Vagina (tissue), 2 donors: Measurements from ENCODE around the gene SPATA24. TPM values are rescaled to one million over a fixed set of nuclear protein-coding genes. Genes with fewer than 3 reads are reported as not detected.

Source experiments
- DNase-seq, 2 donors: peaks; one replicate each; pipeline ENCODE4 v3.0.0-alpha.2; 2017; ENCODE audit errors: extremely low spot score in 2 of 2
- H3K27ac ChIP-seq: fragments of 200-600 bp; sonication (generic); one replicate; pipeline ENCODE4 v1.5.1; 2019
- H3K27me3 ChIP-seq: fragments of 200-600 bp; sonication (generic); one replicate; pipeline ENCODE4 v1.5.1; 2019
- H3K36me3 ChIP-seq, 2 donors: fragments of 200-600 bp; sonication (generic); one replicate each; pipeline ENCODE4 v1.5.1; 2017 to 2019
- H3K4me1 ChIP-seq: fragments of 200-600 bp; sonication (generic); one replicate; pipeline ENCODE4 v1.5.1; 2019
- H3K4me3 ChIP-seq, 2 donors: fragments of 200-600 bp; sonication (generic); 1 replicate in 1 of 2; 2 replicates in 1 of 2; pipeline ENCODE4 v1.5.1; 2016 to 2019
- H3K9me3 ChIP-seq: fragments of 200-600 bp; sonication (generic); one replicate; pipeline ENCODE4 v1.5.1; 2019
- POLR2A ChIP-seq, 2 donors: fragments of 450-650 bp; IDR thresholded peaks; one replicate each; pipeline ENCODE4 v1.6.1; 2017; ENCODE audit warnings: antibody characterized with exemption in 2 of 2, mild to moderate bottlenecking in 2 of 2, moderate library complexity in 2 of 2
- POLR2AphosphoS5 ChIP-seq, 2 donors: sonication (generic); formaldehyde crosslinking; IDR thresholded peaks; one replicate each; pipeline ENCODE4 v1.9.0; 2017; ENCODE audit warnings: antibody characterized with exemption in 2 of 2, mild to moderate bottlenecking in 2 of 2, low read depth in 1 of 2; ENCODE audit not compliant: insufficient read depth in 1 of 2
- intact Hi-C: fragments of 100-400 bp; cut with DNase I; formaldehyde crosslinking; loops from one replicate; pipeline ENCODE4 v1.15.1; 2023
- total RNA-seq: library from RNA; depleted of rRNA; stranded (reverse); fragments of >200 nt; gene quantifications from one replicate; pipeline ENCODE4 v1.2.3, GENCODE V29; 2016
- TF ChIP-seq, protein P1 (sequence below), 3 experiments: fragments of 450-650 bp in 2 of 3; fragments of 200-600 bp in 1 of 3; sonication (generic) in 1 of 3; IDR thresholded peaks; one replicate each; pipeline ENCODE4 v1.5.1; 2017 to 2019; ENCODE audit warnings: antibody characterized with exemption in 3 of 3, mild to moderate bottlenecking in 2 of 3, moderate library complexity in 2 of 3

Gene SPATA24
- total RNA-seq, 1 donor from 2014 or later = 12.3 TPM

DNA sequence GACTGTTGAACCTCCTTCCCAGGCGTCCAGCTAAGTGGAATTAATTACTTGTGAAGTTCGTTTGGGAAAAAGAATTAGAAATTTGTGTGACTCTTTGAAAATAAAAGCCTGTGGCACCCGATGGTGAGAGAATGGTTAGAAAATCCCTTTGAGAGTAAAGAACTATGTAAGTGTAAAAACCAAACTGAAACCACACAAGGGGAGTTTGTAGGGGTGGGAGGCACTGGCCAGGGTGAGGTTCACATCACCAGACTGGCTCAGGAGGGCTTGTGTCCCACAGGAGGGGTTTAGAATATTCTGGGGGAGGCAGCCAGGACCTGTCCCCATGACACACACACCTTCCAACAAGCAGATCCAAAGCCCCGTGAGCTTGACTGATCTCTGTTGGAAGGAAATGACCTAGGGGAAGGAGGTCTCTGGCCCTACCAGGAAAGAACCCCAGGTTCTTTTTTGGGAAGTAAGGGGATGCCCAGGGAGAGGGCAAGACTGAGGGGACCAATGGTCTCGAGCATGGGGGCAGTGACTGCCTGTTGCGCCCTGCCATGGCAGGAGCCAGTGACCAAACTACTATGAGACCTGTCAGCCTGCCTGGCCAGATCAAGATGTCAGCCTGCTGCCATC is 4.3 kb downstream of the SPATA24 start:
- no peak overlapping the region for H3K4me3 ChIP-seq
- H3K36me3 ChIP-seq = no peaks in the 10 kb centered on the region
- no peaks in the 10 kb centered on the region for H3K27me3 ChIP-seq
- no peak overlapping the region for H3K27ac ChIP-seq
- H3K4me1 ChIP-seq = peaks cover 21% of the 10 kb centered on the region
- intact Hi-C loops = no loop called here
- DNase-seq = no peak
- H3K9me3 ChIP-seq = no peaks in the 10 kb centered on the region
- TF ChIP-seq POLR2AphosphoS5 (IDR thresholded peaks at IDR 0.05; ENCODE audit: insufficient read depth in 1 of 2, low read depth in 1 of 2) (no peak), POLR2A (IDR thresholded peaks at IDR 0.05) (no peak)
- TF ChIP-seq, protein P1, sequence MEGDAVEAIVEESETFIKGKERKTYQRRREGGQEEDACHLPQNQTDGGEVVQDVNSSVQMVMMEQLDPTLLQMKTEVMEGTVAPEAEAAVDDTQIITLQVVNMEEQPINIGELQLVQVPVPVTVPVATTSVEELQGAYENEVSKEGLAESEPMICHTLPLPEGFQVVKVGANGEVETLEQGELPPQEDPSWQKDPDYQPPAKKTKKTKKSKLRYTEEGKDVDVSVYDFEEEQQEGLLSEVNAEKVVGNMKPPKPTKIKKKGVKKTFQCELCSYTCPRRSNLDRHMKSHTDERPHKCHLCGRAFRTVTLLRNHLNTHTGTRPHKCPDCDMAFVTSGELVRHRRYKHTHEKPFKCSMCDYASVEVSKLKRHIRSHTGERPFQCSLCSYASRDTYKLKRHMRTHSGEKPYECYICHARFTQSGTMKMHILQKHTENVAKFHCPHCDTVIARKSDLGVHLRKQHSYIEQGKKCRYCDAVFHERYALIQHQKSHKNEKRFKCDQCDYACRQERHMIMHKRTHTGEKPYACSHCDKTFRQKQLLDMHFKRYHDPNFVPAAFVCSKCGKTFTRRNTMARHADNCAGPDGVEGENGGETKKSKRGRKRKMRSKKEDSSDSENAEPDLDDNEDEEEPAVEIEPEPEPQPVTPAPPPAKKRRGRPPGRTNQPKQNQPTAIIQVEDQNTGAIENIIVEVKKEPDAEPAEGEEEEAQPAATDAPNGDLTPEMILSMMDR (IDR thresholded peaks at IDR 0.05) = no peak

DNA sequence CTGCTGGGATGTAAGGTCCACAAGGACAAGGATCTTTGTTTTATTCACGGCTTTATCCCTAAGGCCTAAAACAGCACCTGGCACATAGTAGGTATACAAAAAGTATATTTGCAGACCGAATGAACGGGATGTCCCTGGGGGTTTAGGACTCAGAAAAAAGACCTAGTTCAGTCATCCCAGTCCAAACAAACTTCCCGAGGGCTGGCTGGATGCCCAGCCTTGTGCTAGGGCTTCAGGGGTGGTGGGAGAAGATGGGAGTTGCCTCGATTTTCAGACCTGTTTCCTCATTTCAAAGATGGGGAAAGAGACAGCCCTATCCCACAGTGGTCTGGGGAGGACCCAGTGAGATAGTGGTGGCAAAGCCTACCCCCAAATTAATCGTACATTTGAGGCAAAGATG is 6.0 kb downstream of the SPATA24 start:
- Histone ChIP-seq H3K4me1 (peaks cover 26% of the 10 kb centered on the region), H3K27me3 (peaks cover 5% of the 10 kb centered on the region), H3K27ac (no peak overlapping the region), H3K9me3 (no peaks in the 10 kb centered on the region), H3K4me3 (no peak overlapping the region), H3K36me3 (no peaks in the 10 kb centered on the region)
- intact Hi-C loops = no loop called here
- no peak for DNase-seq
- TF ChIP-seq POLR2AphosphoS5 (IDR thresholded peaks at IDR 0.05; ENCODE audit: insufficient read depth in 1 of 2, low read depth in 1 of 2) = no peak
- no peak for TF ChIP-seq POLR2A (IDR thresholded peaks at IDR 0.05)
- TF ChIP-seq, protein P1 (IDR thresholded peaks at IDR 0.05) = no peak

DNA sequence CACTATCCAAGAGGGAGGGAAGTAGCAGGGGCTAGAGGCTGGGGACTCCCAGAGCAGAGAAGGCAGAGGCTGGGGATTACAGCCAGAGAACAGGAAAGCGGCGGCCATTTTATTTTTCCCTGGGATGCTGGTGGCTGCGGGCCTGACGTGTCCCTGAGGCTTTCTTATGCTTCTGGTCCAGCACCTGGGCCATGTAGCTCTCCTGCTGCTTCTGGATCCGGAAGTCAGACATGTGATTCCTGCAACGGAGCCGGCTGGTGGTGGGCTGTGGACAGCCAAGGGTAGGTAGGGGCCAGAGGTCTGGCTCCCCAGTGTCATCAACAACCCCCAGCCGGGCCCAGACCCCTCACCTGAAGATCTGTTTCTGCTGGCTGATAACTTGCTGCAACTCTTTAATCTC is 7.2 kb downstream of the SPATA24 start:
- no peak overlapping the region for H3K27ac ChIP-seq
- peaks cover 36% of the 10 kb centered on the region for H3K4me1 ChIP-seq
- DNase-seq = no peak
- H3K9me3 ChIP-seq = no peaks in the 10 kb centered on the region
- no peak overlapping the region for H3K4me3 ChIP-seq
- TF ChIP-seq POLR2A (IDR thresholded peaks at IDR 0.05) (no peak), POLR2AphosphoS5 (IDR thresholded peaks at IDR 0.05; ENCODE audit: insufficient read depth in 1 of 2, low read depth in 1 of 2) (no peak)
- TF ChIP-seq, protein P1 (IDR thresholded peaks at IDR 0.05) = no peak
- H3K36me3 ChIP-seq = no peaks in the 10 kb centered on the region
- H3K27me3 ChIP-seq = peaks cover 5% of the 10 kb centered on the region
- intact Hi-C loops = no loop called here

DNA sequence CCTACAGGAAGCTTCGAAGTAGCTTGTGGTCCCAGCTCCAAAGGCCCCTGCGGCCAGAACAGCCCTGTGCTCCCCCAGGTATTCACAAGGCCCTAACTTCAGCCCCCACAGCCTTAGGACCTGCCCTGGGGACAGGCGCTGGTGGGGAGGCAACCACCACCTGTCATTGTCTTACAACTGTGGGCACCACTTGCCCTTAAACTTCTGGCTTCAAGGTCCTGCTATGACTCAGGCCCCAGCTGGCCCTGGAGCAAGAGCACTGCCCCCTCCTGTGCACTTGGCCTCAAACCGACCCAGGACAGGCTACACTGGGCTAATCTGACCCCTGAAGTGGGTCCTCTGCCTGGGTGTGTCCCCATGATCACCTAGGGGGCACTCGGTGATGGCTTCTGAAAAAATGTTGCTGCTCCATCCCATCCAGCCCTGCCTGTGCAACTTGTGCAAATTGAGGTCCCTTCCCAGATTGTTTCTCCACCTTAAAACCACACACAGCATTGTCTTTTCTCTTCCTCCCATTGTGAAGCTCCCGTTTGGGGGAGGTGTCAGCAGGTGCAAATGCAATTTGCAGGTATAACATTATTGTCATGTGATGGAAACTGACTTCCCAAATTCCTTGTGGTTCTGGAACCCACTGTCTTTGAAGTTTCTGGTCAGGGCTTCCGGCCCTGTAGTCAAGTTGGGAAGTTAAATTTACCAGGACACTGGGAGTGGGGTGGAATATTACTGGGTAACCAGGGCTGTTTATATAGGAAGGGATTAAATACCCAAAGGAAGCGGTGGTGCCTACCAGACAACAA is 7.8 kb downstream of the SPATA24 start:
- intact Hi-C loops = no loop called here
- Histone ChIP-seq H3K9me3 (no peaks in the 10 kb centered on the region), H3K4me3 (no peak overlapping the region), H3K27ac (no peak overlapping the region), H3K4me1 (peaks cover 36% of the 10 kb centered on the region), H3K36me3 (no peaks in the 10 kb centered on the region), H3K27me3 (peaks cover 5% of the 10 kb centered on the region)
- no peak for DNase-seq
- TF ChIP-seq, protein P1 (IDR thresholded peaks at IDR 0.05) = no peak
- TF ChIP-seq POLR2AphosphoS5 (IDR thresholded peaks at IDR 0.05; ENCODE audit: insufficient read depth in 1 of 2, low read depth in 1 of 2) (no peak), POLR2A (IDR thresholded peaks at IDR 0.05) (no peak)
